Central memory CD4-positive, alpha-beta T cell (primary cell): ENCODE measurements around the gene ZNF792.
"Not testable (repeated sequence)": the region's sequence is repeated elsewhere in the genome, so short reads cannot be mapped to it uniquely, and the experiment has no call there.

Source experiments
- DNase-seq: peaks from one replicate; pipeline ENCODE4 v3.0.0; 2022

ZNF792 gene

DNA sequence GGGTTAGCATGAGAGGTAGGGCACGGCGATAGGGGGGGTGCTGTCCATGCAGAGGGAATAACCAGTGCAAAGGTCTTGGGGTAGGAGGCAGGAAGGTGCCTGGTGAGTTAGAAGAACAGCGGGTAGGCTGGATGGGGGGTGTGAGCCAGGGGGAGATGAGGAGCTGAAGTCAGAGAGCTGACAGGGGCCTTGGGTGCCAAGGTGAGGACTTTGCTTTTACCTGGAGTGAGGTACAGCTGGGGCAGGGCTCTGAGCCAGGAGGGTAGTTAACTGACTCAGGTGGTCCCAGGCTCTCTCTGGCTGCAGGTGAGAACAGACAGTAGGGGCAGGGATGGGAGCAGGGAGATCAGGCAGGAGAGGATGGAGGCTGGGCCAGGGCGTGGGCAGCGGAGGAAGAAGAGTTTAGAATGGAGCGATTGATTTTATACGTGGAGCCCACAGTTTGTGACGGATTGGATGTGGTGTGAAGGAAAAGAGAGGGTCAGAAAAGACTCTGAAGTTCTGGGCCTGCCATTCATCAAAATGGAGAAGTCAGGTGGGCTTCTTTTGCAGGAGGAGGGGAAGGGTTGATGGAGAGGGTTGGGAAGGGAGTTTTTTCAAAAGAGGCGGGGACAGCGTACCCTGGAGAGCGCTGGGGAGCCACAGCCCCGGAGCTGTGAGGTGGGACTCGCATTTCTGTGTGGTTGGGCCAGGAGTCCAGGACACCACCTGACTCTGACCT lies 34.9 kb upstream of the ZNF792 start:
- DNase-seq = no peak

- not testable (repeated sequence) for DNase-seq
Observed at GRCh38 chr19:34998224-34998623, 34.2 kb upstream of the ZNF792 start.

GRCh38 chr19:34997071-34997617 lies 33.1 kb upstream of the ZNF792 start:
- peak; percentile 63 for DNase-seq

DNA sequence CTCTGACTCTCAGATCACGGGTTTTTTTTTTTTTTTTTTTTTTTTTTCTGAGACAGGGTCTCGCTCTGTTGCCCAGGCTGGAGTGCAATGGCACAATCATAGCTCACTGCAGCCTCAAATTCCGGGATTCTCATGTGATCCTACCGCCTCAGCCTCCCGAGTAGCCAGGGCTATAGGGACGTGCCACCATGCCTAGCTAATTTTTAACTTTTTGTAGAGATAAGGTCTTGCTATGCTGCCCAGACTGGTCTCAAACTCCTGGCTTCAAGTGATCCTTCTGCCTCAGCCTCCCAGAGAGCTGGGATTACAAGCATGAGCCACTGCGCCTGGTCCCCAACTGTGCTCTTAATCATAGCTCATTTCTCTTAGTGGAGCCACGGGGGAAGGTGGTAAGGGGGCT lies 31.5 kb upstream of the ZNF792 start:
- no peak for DNase-seq

DNA sequence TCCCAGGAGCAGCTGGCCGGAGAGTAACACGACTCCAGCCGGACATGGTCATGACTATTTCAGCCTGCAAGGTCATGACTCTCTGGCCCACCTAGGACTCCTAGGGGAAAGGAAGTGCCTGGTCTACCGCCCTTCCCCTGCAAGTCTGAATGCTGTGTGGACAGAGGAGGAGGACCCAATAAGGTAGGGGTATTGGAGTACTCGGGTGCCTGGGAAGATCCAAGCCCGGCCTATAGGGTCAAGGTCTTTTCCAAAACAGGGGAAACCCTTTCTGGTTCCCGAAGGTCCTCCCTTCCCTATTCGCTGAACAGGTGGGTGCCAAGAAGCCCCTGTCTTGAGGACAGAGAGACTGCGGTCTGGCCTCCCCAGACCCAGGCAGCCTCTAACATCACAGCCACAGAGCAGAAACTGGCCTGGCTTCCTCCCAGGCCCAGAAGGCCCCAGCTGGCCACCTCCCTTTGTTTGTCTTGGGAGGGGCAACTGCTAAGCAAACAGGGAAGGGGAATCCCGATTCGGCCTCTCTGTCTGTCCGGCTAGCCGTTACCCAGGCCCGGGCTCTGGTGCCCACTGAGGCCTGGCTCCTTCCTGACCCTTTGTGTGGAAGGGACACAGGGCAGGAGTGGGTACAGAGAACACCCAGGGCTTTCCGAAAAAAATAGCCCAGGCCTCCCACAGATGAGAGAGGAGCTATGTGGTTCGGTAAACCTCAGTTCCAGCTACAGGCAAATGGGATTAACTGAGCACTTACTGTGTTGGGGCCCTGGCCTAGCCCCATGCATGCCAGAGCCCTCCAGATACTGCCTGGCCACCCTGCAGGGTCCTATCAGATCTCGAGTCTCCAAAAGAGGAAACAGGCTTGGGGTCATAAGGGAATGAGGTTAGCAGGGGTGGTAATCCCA lies 30.9 kb upstream of the ZNF792 start:
- DNase-seq = no peak

GRCh38 chr19:34994286-34994642 lies 30.2 kb upstream of the ZNF792 start:
- no peak for DNase-seq

DNA sequence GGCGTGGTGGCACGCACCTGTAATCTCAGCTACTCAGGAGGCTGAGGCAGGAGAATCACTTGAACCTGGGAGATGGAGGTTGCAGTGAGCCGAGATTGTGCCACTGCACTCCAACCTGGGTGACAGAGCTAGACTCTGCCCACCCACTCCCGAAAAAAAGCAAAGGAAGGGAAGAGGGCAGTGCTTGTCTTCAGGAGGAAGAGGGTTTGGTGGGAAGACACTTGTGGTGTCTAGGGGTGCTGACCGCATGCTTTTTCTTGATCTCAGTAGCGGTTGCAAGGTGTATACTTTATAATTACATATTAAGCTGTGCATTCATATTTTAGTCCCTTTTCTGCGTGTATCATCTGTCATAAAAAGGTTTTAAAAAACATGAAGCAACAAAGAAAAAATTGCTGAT lies 28.6 kb upstream of the ZNF792 start:
- not testable (repeated sequence) for DNase-seq

- DNase-seq = no peak
Observed at GRCh38 chr19:34991542-34992333, 27.7 kb upstream of the ZNF792 start.

DNA sequence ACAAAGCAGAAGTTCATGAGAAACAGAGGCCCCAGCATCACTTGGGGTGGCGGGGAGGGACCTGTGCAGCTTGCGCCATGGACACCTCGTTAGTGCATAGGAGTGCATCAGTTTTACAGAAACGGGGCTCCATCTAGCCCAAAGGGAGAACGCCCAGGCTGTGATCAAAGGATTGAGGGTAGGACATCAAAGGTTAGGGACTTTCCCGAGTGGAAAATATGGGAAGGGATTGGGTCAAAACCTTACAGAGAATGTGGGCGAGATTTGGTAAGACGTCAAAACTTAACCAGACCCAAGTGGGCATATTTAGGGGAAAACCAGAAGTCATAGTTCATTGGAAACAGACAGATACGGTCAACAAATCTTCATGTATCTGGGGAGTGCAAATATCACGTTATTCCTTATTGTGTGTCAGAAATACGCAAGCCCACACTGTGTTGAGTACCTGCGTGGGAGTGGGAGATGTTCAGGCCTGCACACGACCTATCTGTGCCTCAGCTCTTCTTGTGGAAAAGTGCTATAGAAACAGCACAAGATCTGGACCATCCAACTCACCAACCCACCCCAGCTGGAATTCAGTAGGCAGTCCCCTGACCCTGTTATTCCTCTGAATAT lies 26.7 kb upstream of the ZNF792 start:
- DNase-seq = no peak

GRCh38 chr19:34989298-34989697 lies 25.3 kb upstream of the ZNF792 start:
- DNase-seq = no peak

DNA sequence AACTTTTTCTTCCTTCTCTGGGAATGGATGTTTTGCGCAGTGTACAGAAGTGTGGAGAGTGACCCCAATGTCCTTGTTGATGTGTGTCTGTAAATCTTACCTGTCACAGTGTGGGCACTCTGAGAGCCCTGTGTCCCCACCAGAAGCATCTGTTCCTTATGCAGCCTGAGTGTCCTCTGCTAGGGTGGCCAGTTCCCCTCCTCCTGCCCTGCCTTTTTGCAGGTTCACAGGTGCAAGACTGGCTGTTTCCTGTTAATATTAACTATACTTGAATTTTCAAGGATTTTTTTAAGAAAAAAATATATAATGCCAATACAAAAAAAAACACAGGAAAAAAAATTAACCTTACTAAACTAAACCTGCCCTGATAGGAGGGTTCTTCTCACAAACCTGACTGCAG lies 24.1 kb upstream of the ZNF792 start:
- DNase-seq = no peak

DNA sequence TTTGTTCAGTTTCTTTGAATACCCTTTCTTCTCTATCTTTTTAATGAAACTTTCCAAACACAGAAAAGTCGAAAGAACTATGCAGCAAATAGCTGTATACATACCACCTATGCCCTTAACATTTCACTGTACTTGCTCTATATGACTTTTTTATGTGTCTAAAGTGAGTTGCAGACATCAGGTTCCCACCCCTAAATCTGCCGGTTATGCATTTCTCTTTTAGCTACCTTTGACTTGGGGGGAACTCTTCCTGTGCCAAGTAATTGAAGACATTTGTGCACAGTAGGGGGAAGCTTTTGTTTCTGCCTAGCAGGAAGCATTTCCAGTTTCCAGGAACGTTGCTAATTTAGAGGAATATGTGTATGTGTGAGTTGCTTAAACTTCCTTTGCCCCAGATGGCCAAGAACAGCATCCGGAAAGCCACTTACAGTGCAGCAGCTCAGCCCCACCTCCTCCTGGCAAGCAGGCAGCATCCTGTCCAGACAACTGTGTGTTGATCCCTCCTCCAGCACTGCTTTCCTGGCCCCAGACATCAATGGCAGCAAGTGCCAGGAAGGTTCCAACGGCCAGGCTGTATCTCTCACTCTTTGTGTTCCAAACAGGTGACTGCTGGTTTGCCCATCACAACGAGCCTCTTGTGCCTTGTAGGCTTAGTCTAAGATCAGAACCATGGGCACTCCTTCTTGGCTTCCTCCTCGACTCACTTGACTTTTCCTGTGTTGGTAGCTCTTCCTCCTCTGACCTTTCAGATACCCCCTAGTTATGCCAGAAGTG lies 21.4 kb upstream of the ZNF792 start:
- no peak for DNase-seq

DNA sequence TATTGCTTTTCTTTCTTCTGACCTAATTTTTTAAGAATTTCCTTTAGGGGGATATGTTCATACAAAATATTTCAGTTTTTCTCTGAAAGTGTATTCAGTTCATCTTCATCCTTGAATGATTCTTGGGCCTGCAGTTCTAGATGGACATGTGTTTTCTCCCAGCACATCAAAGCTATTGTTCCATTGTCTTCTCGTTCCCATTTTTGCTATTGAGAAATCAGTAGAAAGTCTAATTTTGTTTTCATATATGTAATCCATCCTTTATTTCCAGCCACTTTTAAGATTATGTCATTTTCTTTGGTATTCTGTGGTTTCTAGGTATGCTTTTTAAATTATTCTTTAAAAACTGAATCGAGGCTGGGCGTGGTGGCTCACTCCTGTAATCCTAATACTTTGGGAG lies 20.3 kb upstream of the ZNF792 start:
- DNase-seq = no peak

- DNase-seq = no peak
Observed at GRCh38 chr19:34983786-34984185, 19.8 kb upstream of the ZNF792 start.

GRCh38 chr19:34982275-34982674 lies 18.2 kb upstream of the ZNF792 start:
- no peak for DNase-seq

- no peak for DNase-seq
Observed at GRCh38 chr19:34979819-34980640, 16.0 kb upstream of the ZNF792 start.

DNA sequence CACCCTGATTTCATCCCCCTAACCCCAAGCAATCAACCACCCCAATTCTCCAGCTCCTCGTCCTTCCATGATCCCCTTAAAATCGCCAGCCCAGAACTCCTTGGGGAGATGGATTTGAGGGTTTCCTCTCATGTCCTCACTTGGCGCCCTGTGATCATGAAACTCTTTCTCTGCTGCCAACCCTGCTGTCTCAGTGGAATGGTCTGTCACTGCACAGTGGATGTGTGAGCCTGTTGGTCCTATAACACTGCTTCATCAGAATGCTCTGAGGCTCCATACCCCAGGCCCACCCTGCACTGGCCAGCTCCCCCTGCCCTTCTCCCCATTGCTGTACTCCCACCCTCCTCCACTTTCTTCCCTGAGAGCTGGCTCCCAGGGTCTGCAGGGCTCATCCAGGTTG lies 12.6 kb upstream of the ZNF792 start:
- DNase-seq = no peak

DNA sequence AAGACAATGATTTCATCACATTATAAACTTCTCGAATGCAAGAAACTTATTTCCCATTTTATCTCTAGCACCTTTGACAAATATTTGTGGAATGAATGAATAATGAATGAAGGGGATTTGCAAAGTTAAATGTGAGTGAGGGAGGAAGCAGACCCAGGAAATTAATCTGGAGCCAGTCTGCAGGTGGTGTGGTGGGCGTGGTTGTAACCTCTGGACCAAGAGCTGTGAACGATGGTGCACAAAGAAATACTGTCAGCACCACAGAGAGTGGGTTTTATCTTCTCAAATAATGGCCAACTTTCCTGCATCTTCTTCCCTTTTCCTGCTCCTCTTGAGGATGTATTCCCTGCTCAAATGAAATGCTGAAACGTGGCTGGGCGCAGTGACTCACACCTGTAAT lies 11.0 kb upstream of the ZNF792 start:
- no peak for DNase-seq

GRCh38 chr19:34974646-34975045 lies 10.6 kb upstream of the ZNF792 start:
- DNase-seq = no peak

- DNase-seq = no peak
Observed at GRCh38 chr19:34972163-34972705, 8.2 kb upstream of the ZNF792 start.
